GM23248 (cell line): ENCODE data around the gene INTS15. TPM values are rescaled to one million over a fixed set of nuclear protein-coding genes. Genes with fewer than 3 reads are reported as not detected.

Source experiments
- DNase-seq: peaks from one replicate; pipeline ENCODE4 v3.0.0-alpha.2; 2015
- H2AFZ ChIP-seq: fragments of 200-600 bp; sonication (generic); 2 replicates; pipeline ENCODE4 v1.6.1; 2016; ENCODE audit warnings: antibody characterized with exemption
- H3F3A ChIP-seq: fragments of 200-600 bp; sonication (generic); 2 replicates; pipeline ENCODE4 v1.6.1; 2016; ENCODE audit warnings: mild to moderate bottlenecking, antibody characterized with exemption, mixed run types; ENCODE audit not compliant: insufficient read depth
- H3K27ac ChIP-seq: fragments of 200-600 bp; sonication (generic); 2 replicates; pipeline ENCODE4 v1.5.1; 2016; ENCODE audit warnings: mild to moderate bottlenecking
- H3K27me3 ChIP-seq: fragments of 200-600 bp; sonication (generic); replicated peaks from 2 replicates; pipeline ENCODE4 v1.6.1; 2016; ENCODE audit warnings: mild to moderate bottlenecking; ENCODE audit not compliant: insufficient read depth
- H3K36me3 ChIP-seq: fragments of 200-600 bp; sonication (generic); 2 replicates; pipeline ENCODE4 v1.6.1; 2016; ENCODE audit warnings: low read depth, mild to moderate bottlenecking
- H3K4me1 ChIP-seq: fragments of 200-600 bp; sonication (generic); 2 replicates; pipeline ENCODE4 v1.6.1; 2016; ENCODE audit warnings: mild to moderate bottlenecking; ENCODE audit not compliant: insufficient read depth
- H3K4me2 ChIP-seq: fragments of 200-600 bp; sonication (generic); one replicate; pipeline ENCODE4 v1.6.1; 2016; ENCODE audit warnings: mild to moderate bottlenecking; ENCODE audit not compliant: unreplicated experiment
- H3K4me3 ChIP-seq: fragments of 200-600 bp; sonication (generic); 2 replicates; pipeline ENCODE4 v1.5.1; 2016; ENCODE audit warnings: mild to moderate bottlenecking
- H3K79me2 ChIP-seq: fragments of 200-600 bp; sonication (generic); 2 replicates; pipeline ENCODE4 v1.6.1; 2016; ENCODE audit warnings: mild to moderate bottlenecking; ENCODE audit not compliant: insufficient read depth
- H3K9ac ChIP-seq: fragments of 200-600 bp; sonication (generic); 2 replicates; pipeline ENCODE4 v1.6.1; 2016; ENCODE audit warnings: mild to moderate bottlenecking
- H3K9me2 ChIP-seq: fragments of 200-600 bp; sonication (generic); 2 replicates; pipeline ENCODE4 v1.6.1; 2016; ENCODE audit warnings: mixed run types, mild to moderate bottlenecking, moderate library complexity; ENCODE audit not compliant: insufficient read depth
- H3K9me3 ChIP-seq: fragments of 200-600 bp; sonication (generic); one replicate; pipeline ENCODE4 v1.6.1; 2017; ENCODE audit warnings: low read depth
- H4K20me1 ChIP-seq: fragments of 200-600 bp; sonication (generic); 2 replicates; pipeline ENCODE4 v1.6.0; 2016; ENCODE audit not compliant: insufficient read depth
- EZH2 ChIP-seq: fragments of 200-600 bp; sonication (generic); IDR thresholded peaks from 2 replicates; pipeline ENCODE4 v1.6.1; 2018; ENCODE audit warnings: antibody characterized with exemption, mild to moderate bottlenecking; ENCODE audit not compliant: insufficient read depth, poor library complexity, severe bottlenecking
- EZH2phosphoT487 ChIP-seq: fragments of 200-600 bp; sonication (generic); IDR thresholded peaks from 2 replicates; pipeline ENCODE4 v1.6.1; 2018; ENCODE audit warnings: antibody characterized with exemption, moderate library complexity, mild to moderate bottlenecking, low read depth; ENCODE audit not compliant: insufficient read depth
- WGBS, 2 experiments: methylation state at CpG; one replicate each; pipeline ENCODE4 v1.1.6; 2015 to 2017; ENCODE audit warnings: low lambda C conversion rate in 2 of 2, low coverage in 1 of 2; ENCODE audit errors: missing lambda C conversion rate in 2 of 2; 5-methylcytosine and 5-hydroxymethylcytosine counted together
- in situ Hi-C: fragments of 300-500 bp; cut with MboI; formaldehyde crosslinking; loops from 2 replicates; pipeline ENCODE4 v1.15.0; 2020
- polyA plus RNA-seq: library from polyadenylated mRNA; unstranded; fragments of >200 nt; fragmentation: Nextera tagmentation; extraction: Ambion mirVana; gene quantifications from 2 replicates; pipeline ENCODE4 v1.2.1, GENCODE V29; 2016
- total RNA-seq: library from RNA; depleted of rRNA; stranded (reverse); fragments of >200 nt; shearing (Covaris generic); gene quantifications from 2 replicates; pipeline ENCODE4 v1.2.3, GENCODE V29; 2014

The INTS15 gene
- total and polyA plus RNA-seq, 2 experiments from 2014 or later, result 11.3 to 17.9 TPM

- Histone ChIP-seq H3F3A (no peaks in the 10 kb centered on the region), H3K4me3 (no peak overlapping the region), H3K9me2 (no peaks in the 10 kb centered on the region), H3K36me3 (no peaks in the 10 kb centered on the region; the same call in 1 of the 2 replicates), H3K9ac (no peak overlapping the region), H3K27me3 (no peaks in the 10 kb centered on the region), H3K27ac (no peak overlapping the region), H2AFZ (no peak overlapping the region), H3K4me2 (no peak overlapping the region), H3K9me3 (no peaks in the 10 kb centered on the region), H3K79me2 (no peaks in the 10 kb centered on the region), H3K4me1 (no peaks in the 10 kb centered on the region), H4K20me1 (no peaks in the 10 kb centered on the region)
- WGBS, 2 experiments, result 91 to 93% methylated on average over 12 of the region's 12 CpGs
- TF ChIP-seq EZH2phosphoT487 (no peak), EZH2 (no peak)
- no peak for DNase-seq
- in situ Hi-C loops, result no loop called here
Observed at GRCh38 chr7:6650521-6651011, 60.7 kb downstream of the INTS15 start.

- in situ Hi-C loops, result no loop called here
- no peaks in the 10 kb centered on the region; the same call in 1 of the 2 replicates for H3K36me3 ChIP-seq
- H3K27ac ChIP-seq, result no peak overlapping the region
- no peaks in the 10 kb centered on the region for H3K9me3 ChIP-seq
- H4K20me1 ChIP-seq, result no peaks in the 10 kb centered on the region
- H3K9ac ChIP-seq, result no peak overlapping the region
- 98% methylated on average over 32 of the region's 32 CpGs for WGBS, 2 experiments
- no peaks in the 10 kb centered on the region for H3K79me2 ChIP-seq
- H3K9me2 ChIP-seq, result no peaks in the 10 kb centered on the region
- no peak overlapping the region for H2AFZ ChIP-seq
- H3K4me3 ChIP-seq, result no peak overlapping the region
- TF ChIP-seq EZH2phosphoT487 (no peak), EZH2 (no peak)
- DNase-seq, result no peak
- H3K4me1 ChIP-seq, result no peaks in the 10 kb centered on the region
- no peaks in the 10 kb centered on the region for H3F3A ChIP-seq
- no peaks in the 10 kb centered on the region for H3K27me3 ChIP-seq
- no peak overlapping the region for H3K4me2 ChIP-seq
Observed at GRCh38 chr7:6651851-6652445, 62.1 kb downstream of the INTS15 start.

GRCh38 chr7:6652446-6653011 lies 62.7 kb downstream of the INTS15 start:
- Histone ChIP-seq H4K20me1 (no peaks in the 10 kb centered on the region), H3K9me3 (no peaks in the 10 kb centered on the region), H3K27ac (no peak overlapping the region), H3K79me2 (no peaks in the 10 kb centered on the region), H3K4me1 (no peaks in the 10 kb centered on the region), H3K9me2 (no peaks in the 10 kb centered on the region), H3K4me2 (no peak overlapping the region), H3K9ac (no peak overlapping the region), H3K36me3 (no peaks in the 10 kb centered on the region; the same call in 1 of the 2 replicates), H3K27me3 (no peaks in the 10 kb centered on the region), H3F3A (no peaks in the 10 kb centered on the region), H3K4me3 (no peak overlapping the region), H2AFZ (no peak overlapping the region)
- no peak for DNase-seq
- no peak for TF ChIP-seq EZH2phosphoT487
- 98 to 100% methylated on average over 36 to 72 of the region's 75 CpGs for WGBS, 2 experiments
- in situ Hi-C loops, result no loop called here

GRCh38 chr7:6653071-6654003 lies 63.5 kb downstream of the INTS15 start:
- Histone ChIP-seq H3K9me2 (no peaks in the 10 kb centered on the region), H3K4me1 (no peaks in the 10 kb centered on the region), H4K20me1 (no peaks in the 10 kb centered on the region), H3K27ac (no peak overlapping the region), H2AFZ (no peak overlapping the region), H3K36me3 (no peaks in the 10 kb centered on the region; the same call in 1 of the 2 replicates), H3K79me2 (no peaks in the 10 kb centered on the region), H3K4me3 (no peak overlapping the region), H3K9me3 (no peaks in the 10 kb centered on the region), H3K27me3 (no peaks in the 10 kb centered on the region), H3F3A (peaks cover 5% of the 10 kb centered on the region; the same call in 1 of the 2 replicates), H3K4me2 (no peak overlapping the region), H3K9ac (no peak overlapping the region)
- no peak for DNase-seq
- 96 to 98% methylated on average over 58 to 135 of the region's 146 CpGs for WGBS, 2 experiments
- in situ Hi-C loops, result no loop called here
- TF ChIP-seq EZH2phosphoT487, result no peak
- no peak for TF ChIP-seq EZH2
